Activated B cell treated with CpG ODN at 0.5 μM for 24 hours (primary cell): ENCODE measurements around the gene CARD8. TPM values are rescaled to one million over a fixed set of nuclear protein-coding genes. Genes with fewer than 3 reads are reported as not detected.

Experiments
- ATAC-seq: fragments of 200-7000 bp; cut with Tn5 transposase; one replicate; pipeline ENCODE4 v1.10.0; 2021; ENCODE audit warnings: low read depth, mild to moderate bottlenecking, moderate library complexity
- CTCF ChIA-PET: fragments of 350-600 bp; sonication (Branson Sonifier 250); formaldehyde crosslinking; loops from one replicate; lab custom pipeline; 2021; ENCODE audit warnings: antibody characterized with exemption; lab: Charles Lee
- POLR2A ChIA-PET: fragments of 350-600 bp; sonication (Branson Sonifier 250); formaldehyde crosslinking; loops from one replicate; lab custom pipeline; 2021; ENCODE audit warnings: antibody characterized with exemption; lab: Charles Lee
- DNase-seq: peaks from one replicate; pipeline ENCODE4 v3.0.0; 2022
- H3K27ac Mint-ChIP-seq: one replicate; pipeline ENCODE4 v1.8.0; 2020; ENCODE audit warnings: mixed read lengths
- H3K27me3 Mint-ChIP-seq: one replicate; pipeline ENCODE4 v1.8.0; 2021; ENCODE audit warnings: mixed read lengths
- H3K36me3 Mint-ChIP-seq: one replicate; pipeline ENCODE4 v1.8.0; 2021; ENCODE audit warnings: low read depth, mixed read lengths
- H3K4me1 Mint-ChIP-seq: one replicate; pipeline ENCODE4 v1.8.0; 2021; ENCODE audit warnings: mixed read lengths
- H3K4me3 Mint-ChIP-seq: one replicate; pipeline ENCODE4 v1.8.0; 2020; ENCODE audit warnings: mild to moderate bottlenecking, mixed read lengths
- H3K9me3 Mint-ChIP-seq: one replicate; pipeline ENCODE4 v1.8.0; 2020; ENCODE audit warnings: mixed read lengths
- CTCF ChIP-seq: fragments of 200-600 bp; IDR thresholded peaks from one replicate; pipeline ENCODE4 v1.8.0; 2022; ENCODE audit warnings: antibody characterized with exemption, mild to moderate bottlenecking
- intact Hi-C: fragments of 100-400 bp; cut with micrococcal nuclease; formaldehyde crosslinking; loops from one replicate; pipeline ENCODE4 v1.15.1; 2024
- total RNA-seq: library from RNA; stranded (reverse); gene quantifications from 2 replicates; pipeline ENCODE4 v1.2.3, GENCODE V29; 2022

CARD8 gene
- total RNA-seq, 1 donor from 2014 or later: 103 TPM

- ATAC-seq (no peak), DNase-seq (no peak)
- intact Hi-C loops: loop anchor here (5.0 kb wide), 1 partner anchor 404 kb away; the partner anchor contains the start of gene SPACA4
- peaks cover 6% of the 10 kb centered on the region for H3K4me1 Mint-ChIP-seq
- CTCF ChIA-PET: interaction anchor here (0.6 to 3.7 kb wide), 10 partner anchors 9 to 546 kb away, joined by 3 to 20 read pairs (median 4); no protein-coding TSS in a partner anchor
- POLR2A ChIA-PET: interaction anchor here (0.6 to 4.1 kb wide), 21 partner anchors 9 to 416 kb away, joined by 3 to 28 read pairs (median 5); partner anchors contain the start of genes CARD8, LIG1, PLA2G4C and RPL18
- no peaks in the 10 kb centered on the region for H3K27me3 Mint-ChIP-seq
- no peak overlapping the region for H3K27ac Mint-ChIP-seq
- peaks cover 7% of the 10 kb centered on the region for H3K36me3 Mint-ChIP-seq
- H3K9me3 Mint-ChIP-seq: no peaks in the 10 kb centered on the region
- TF ChIP-seq CTCF: no peak
- no peak overlapping the region for H3K4me3 Mint-ChIP-seq
Measured at GRCh38 chr19:48203222-48203793, 52.4 kb downstream of the CARD8 start.

GRCh38 chr19:48196933-48197665, 58.6 kb downstream of the CARD8 start:
- peaks cover 2% of the 10 kb centered on the region for H3K4me1 Mint-ChIP-seq
- H3K9me3 Mint-ChIP-seq: no peaks in the 10 kb centered on the region
- no peaks in the 10 kb centered on the region for H3K27me3 Mint-ChIP-seq
- intact Hi-C loops: no loop called here
- no peak overlapping the region for H3K4me3 Mint-ChIP-seq
- no peak for TF ChIP-seq CTCF
- H3K36me3 Mint-ChIP-seq: no peaks in the 10 kb centered on the region
- DNase-seq: no peak
- ChIA-PET CTCF (no interaction called here), POLR2A (interaction anchor here (0.6 to 1.4 kb wide), 2 partner anchors 10 to 77 kb away, joined by 3 to 4 read pairs; no protein-coding TSS in a partner anchor)
- H3K27ac Mint-ChIP-seq: no peak overlapping the region
- no peak for ATAC-seq

- Mint-ChIP-seq H3K27me3 (no peaks in the 10 kb centered on the region), H3K4me3 (no peak overlapping the region), H3K27ac (no peak overlapping the region), H3K36me3 (no peaks in the 10 kb centered on the region), H3K9me3 (no peaks in the 10 kb centered on the region), H3K4me1 (peaks cover 2% of the 10 kb centered on the region)
- POLR2A ChIA-PET: interaction anchor here (1.4 kb wide), 1 partner anchor 10 kb away, joined by 3 read pairs; no protein-coding TSS in a partner anchor
- ATAC-seq (no peak), DNase-seq (no peak)
- intact Hi-C loops: no loop called here
- no peak for TF ChIP-seq CTCF
- CTCF ChIA-PET: no interaction called here
Measured at GRCh38 chr19:48196321-48196763, 59.4 kb downstream of the CARD8 start.

GRCh38 chr19:48194844-48195830, 60.6 kb downstream of the CARD8 start:
- intact Hi-C loops: loop anchor here (2.0 kb wide), 1 partner anchor 88 kb away; no protein-coding TSS in a partner anchor
- Mint-ChIP-seq H3K36me3 (peaks cover 2% of the 10 kb centered on the region), H3K4me3 (no peak overlapping the region), H3K4me1 (peaks cover 5% of the 10 kb centered on the region), H3K27ac (no peak overlapping the region), H3K9me3 (no peaks in the 10 kb centered on the region), H3K27me3 (no peaks in the 10 kb centered on the region)
- ChIA-PET CTCF (interaction anchor here (0.9 to 1.2 kb wide), 2 partner anchors 9 to 66 kb away, joined by 3 to 8 read pairs; no protein-coding TSS in a partner anchor), POLR2A (interaction anchor here (1.7 kb wide), 1 partner anchor 8 kb away, joined by 9 read pairs; no protein-coding TSS in a partner anchor)
- no peak for TF ChIP-seq CTCF
- ATAC-seq: no peak
- DNase-seq: no peak
